Esophagus muscularis mucosa (tissue), 4 donors: ENCODE measurements around the gene VWA5B1. TPM values are rescaled to one million over a fixed set of nuclear protein-coding genes. Genes with fewer than 3 reads are reported as not detected.
"Not testable (repeated sequence)": the region's sequence is repeated elsewhere in the genome, so short reads cannot be mapped to it uniquely, and the experiment has no call there.

ENCODE experiments used
- DNase-seq: peaks from one replicate; pipeline ENCODE4 v3.0.0-alpha.2; 2017; ENCODE audit errors: extremely low spot score
- H3K27ac ChIP-seq, 4 donors: fragments of 200-600 bp; sonication (generic); replicated peaks in 1 of 4; 1 replicate in 3 of 4; 2 replicates in 1 of 4; pipeline ENCODE4 v1.5.1; 2016 to 2019; ENCODE audit warnings: mild to moderate bottlenecking in 1 of 4
- H3K27me3 ChIP-seq, 4 donors: fragments of 200-600 bp; sonication (generic); one replicate each; pipeline versions ENCODE4 v1.5.1 to v1.6.0; 2016 to 2019
- H3K36me3 ChIP-seq, 4 donors: fragments of 200-600 bp; sonication (generic); one replicate each; pipeline ENCODE4 v1.5.1; 2016 to 2019
- H3K4me1 ChIP-seq, 4 donors: fragments of 200-600 bp; sonication (generic); one replicate each; pipeline ENCODE4 v1.5.1; 2016 to 2019
- H3K4me3 ChIP-seq, 4 donors: fragments of 200-600 bp; sonication (generic); 1 replicate in 2 of 4; 2 replicates in 2 of 4; pipeline ENCODE4 v1.5.1; 2016 to 2019; ENCODE audit warnings: mild to moderate bottlenecking in 4 of 4, moderate library complexity in 1 of 4
- H3K9me3 ChIP-seq, 4 donors: fragments of 200-600 bp; sonication (generic); 1 replicate in 3 of 4; 2 replicates in 1 of 4; pipeline ENCODE4 v1.5.1; 2016 to 2019
- CTCF ChIP-seq, 3 experiments: fragments of 200-600 bp in 2 of 3; fragments of 450-650 bp in 1 of 3; sonication (generic) in 2 of 3; IDR thresholded peaks; one replicate each; pipeline ENCODE4 v1.5.1; 2017 to 2019; ENCODE audit warnings: antibody characterized with exemption in 3 of 3, mild to moderate bottlenecking in 2 of 3, moderate library complexity in 1 of 3
- EP300 ChIP-seq: sonication (generic); formaldehyde crosslinking; IDR thresholded peaks from one replicate; pipeline ENCODE4 v1.6.1; 2017; ENCODE audit warnings: antibody characterized with exemption
- POLR2A ChIP-seq: fragments of 450-650 bp; IDR thresholded peaks from one replicate; pipeline ENCODE4 v1.6.1; 2017; ENCODE audit warnings: antibody characterized with exemption, moderate library complexity, mild to moderate bottlenecking, low read depth
- POLR2AphosphoS5 ChIP-seq, 2 donors: sonication (generic); formaldehyde crosslinking; IDR thresholded peaks; one replicate each; pipeline ENCODE4 v1.6.1; 2017; ENCODE audit warnings: antibody characterized with exemption in 2 of 2
- WGBS: methylation state at CpG from one replicate; pipeline ENCODE4 v1.1.5; 2018; 5-methylcytosine and 5-hydroxymethylcytosine counted together
- intact Hi-C: fragments of 100-400 bp; cut with DNase I; formaldehyde crosslinking; loops from one replicate; pipeline ENCODE4 v1.15.1; 2023
- total RNA-seq, 4 donors: library from RNA; depleted of rRNA; stranded (reverse); fragments of >200 nt; gene quantifications; one replicate each; pipeline versions ENCODE4 v1.1.0 to v1.2.1, GENCODE V29; 2016

The VWA5B1 gene
- total RNA-seq, 4 donors from 2014 or later: under 0.01 TPM; not detected in 3

GRCh38 chr1:20262810-20263534, 27.7 kb upstream of the VWA5B1 start:
- TF ChIP-seq POLR2AphosphoS5 (IDR thresholded peaks at IDR 0.05): no peak
- TF ChIP-seq EP300: no peak
- no peak for TF ChIP-seq CTCF (IDR thresholded peaks at IDR 0.05)
- no peak for TF ChIP-seq POLR2A
- no peak overlapping the region for H3K4me3 ChIP-seq
- no peaks in the 10 kb centered on the region for H3K27me3 ChIP-seq
- no peaks in the 10 kb centered on the region for H3K36me3 ChIP-seq
- no peak for DNase-seq
- WGBS: 83% methylated on average over 8 of the region's 8 CpGs
- H3K9me3 ChIP-seq: no peaks in the 10 kb centered on the region
- intact Hi-C loops: no loop called here
- peaks cover 0 to 11% (median 5%) of the 10 kb centered on the region in 4 donors for H3K4me1 ChIP-seq
- H3K27ac ChIP-seq: no peak overlapping the region

GRCh38 chr1:20265250-20265649, 25.4 kb upstream of the VWA5B1 start:
- Histone ChIP-seq H3K27ac (no peak overlapping the region), H3K36me3 (no peaks in the 10 kb centered on the region), H3K9me3 (no peaks in the 10 kb centered on the region), H3K27me3 (peaks cover 0 to under 1% (median 0%) of the 10 kb centered on the region in 4 donors), H3K4me3 (no peak overlapping the region), H3K4me1 (peaks cover 0 to 5% (median 2%) of the 10 kb centered on the region in 4 donors)
- intact Hi-C loops: no loop called here
- WGBS: 69% methylated on average over 4 of the region's 4 CpGs
- TF ChIP-seq EP300 (no peak), CTCF (IDR thresholded peaks at IDR 0.05) (no peak), POLR2A (no peak), POLR2AphosphoS5 (IDR thresholded peaks at IDR 0.05) (no peak)
- no peak for DNase-seq

- Histone ChIP-seq H3K4me1 (peaks cover 0 to 5% (median 2%) of the 10 kb centered on the region in 4 donors), H3K36me3 (no peaks in the 10 kb centered on the region), H3K27ac (no peak overlapping the region), H3K27me3 (peaks cover 0 to 10% (median 0%) of the 10 kb centered on the region in 4 donors), H3K9me3 (no peaks in the 10 kb centered on the region), H3K4me3 (no peak overlapping the region)
- TF ChIP-seq POLR2A (no peak), EP300 (no peak), CTCF (IDR thresholded peaks at IDR 0.05) (no peak), POLR2AphosphoS5 (IDR thresholded peaks at IDR 0.05) (no peak)
- WGBS: 60% methylated on average over 8 of the region's 8 CpGs
- intact Hi-C loops: no loop called here
- DNase-seq: no peak
Measured at GRCh38 chr1:20266141-20266540, 24.5 kb upstream of the VWA5B1 start.

- Histone ChIP-seq H3K27me3 (peaks cover 0 to 15% (median 0%) of the 10 kb centered on the region in 4 donors), H3K4me1 (peaks cover 0 to 5% (median 2%) of the 10 kb centered on the region in 4 donors), H3K36me3 (no peaks in the 10 kb centered on the region), H3K27ac (no peak overlapping the region), H3K9me3 (peaks cover 0 to 3% (median 0%) of the 10 kb centered on the region in 4 donors), H3K4me3 (no peak overlapping the region)
- TF ChIP-seq EP300: no peak
- intact Hi-C loops: no loop called here
- 74% methylated on average over 5 of the region's 6 CpGs for WGBS
- no peak for DNase-seq
Measured at GRCh38 chr1:20266642-20267041, 24.0 kb upstream of the VWA5B1 start.

GRCh38 chr1:20271498-20272400, 18.9 kb upstream of the VWA5B1 start:
- intact Hi-C loops: no loop called here
- no peak for DNase-seq
- peaks cover 0 to 43% (median 0%) of the 10 kb centered on the region in 4 donors for H3K27me3 ChIP-seq
- H3K9me3 ChIP-seq: peaks cover 0 to 3% (median 0%) of the 10 kb centered on the region in 4 donors
- no peak for TF ChIP-seq EP300
- no peak for TF ChIP-seq POLR2AphosphoS5 (IDR thresholded peaks at IDR 0.05)
- TF ChIP-seq CTCF (IDR thresholded peaks at IDR 0.05): no peak
- TF ChIP-seq POLR2A: no peak
- no peak overlapping the region for H3K4me3 ChIP-seq
- no peak overlapping the region for H3K27ac ChIP-seq
- H3K36me3 ChIP-seq: no peaks in the 10 kb centered on the region
- H3K4me1 ChIP-seq: no peaks in the 10 kb centered on the region
- WGBS: 67% methylated on average over 11 of the region's 11 CpGs

GRCh38 chr1:20273716-20274115, 17.0 kb upstream of the VWA5B1 start:
- H3K27ac ChIP-seq, H3K4me1 ChIP-seq, DNase-seq, H3K4me3 ChIP-seq, H3K9me3 ChIP-seq, H3K36me3 ChIP-seq, intact Hi-C loops: not testable (repeated sequence)
- H3K27me3 ChIP-seq: peaks cover 0 to 43% (median 0%) of the 10 kb centered on the region in 4 donors
